ENCODE data around the gene NEAT1. TPM values are rescaled to one million over a fixed set of nuclear protein-coding genes. Genes with fewer than 3 reads are reported as not detected.
A peak's percentile ranks its signal among the peaks of the same experiment; 100 is the strongest.

NEAT1 gene
- total RNA-seq, 1 donor from 2014 or later = 28.7 TPM

- no peaks in the 10 kb centered on the region for H3K27me3 ChIP-seq (ENCODE audit: control insufficient read depth, insufficient read depth, low read length)
- H3K36me3 ChIP-seq (ENCODE audit: control insufficient read depth, insufficient read depth, low read length) = no peaks in the 10 kb centered on the region
- peak overlapping the region; percentile 27 for H3K4me3 ChIP-seq (ENCODE audit: low read depth, low read length)
- no peak for DNase-seq (ENCODE audit: low read depth)
- TF ChIP-seq, protein P1, sequence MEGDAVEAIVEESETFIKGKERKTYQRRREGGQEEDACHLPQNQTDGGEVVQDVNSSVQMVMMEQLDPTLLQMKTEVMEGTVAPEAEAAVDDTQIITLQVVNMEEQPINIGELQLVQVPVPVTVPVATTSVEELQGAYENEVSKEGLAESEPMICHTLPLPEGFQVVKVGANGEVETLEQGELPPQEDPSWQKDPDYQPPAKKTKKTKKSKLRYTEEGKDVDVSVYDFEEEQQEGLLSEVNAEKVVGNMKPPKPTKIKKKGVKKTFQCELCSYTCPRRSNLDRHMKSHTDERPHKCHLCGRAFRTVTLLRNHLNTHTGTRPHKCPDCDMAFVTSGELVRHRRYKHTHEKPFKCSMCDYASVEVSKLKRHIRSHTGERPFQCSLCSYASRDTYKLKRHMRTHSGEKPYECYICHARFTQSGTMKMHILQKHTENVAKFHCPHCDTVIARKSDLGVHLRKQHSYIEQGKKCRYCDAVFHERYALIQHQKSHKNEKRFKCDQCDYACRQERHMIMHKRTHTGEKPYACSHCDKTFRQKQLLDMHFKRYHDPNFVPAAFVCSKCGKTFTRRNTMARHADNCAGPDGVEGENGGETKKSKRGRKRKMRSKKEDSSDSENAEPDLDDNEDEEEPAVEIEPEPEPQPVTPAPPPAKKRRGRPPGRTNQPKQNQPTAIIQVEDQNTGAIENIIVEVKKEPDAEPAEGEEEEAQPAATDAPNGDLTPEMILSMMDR (IDR thresholded peaks at IDR 0.05; ENCODE audit: insufficient read depth, low read length, poor library complexity, severe bottlenecking) = no peak
These were observed 40.9 kb upstream of the NEAT1 start for GRCh38 chr11:65381716-65382032.

DNA sequence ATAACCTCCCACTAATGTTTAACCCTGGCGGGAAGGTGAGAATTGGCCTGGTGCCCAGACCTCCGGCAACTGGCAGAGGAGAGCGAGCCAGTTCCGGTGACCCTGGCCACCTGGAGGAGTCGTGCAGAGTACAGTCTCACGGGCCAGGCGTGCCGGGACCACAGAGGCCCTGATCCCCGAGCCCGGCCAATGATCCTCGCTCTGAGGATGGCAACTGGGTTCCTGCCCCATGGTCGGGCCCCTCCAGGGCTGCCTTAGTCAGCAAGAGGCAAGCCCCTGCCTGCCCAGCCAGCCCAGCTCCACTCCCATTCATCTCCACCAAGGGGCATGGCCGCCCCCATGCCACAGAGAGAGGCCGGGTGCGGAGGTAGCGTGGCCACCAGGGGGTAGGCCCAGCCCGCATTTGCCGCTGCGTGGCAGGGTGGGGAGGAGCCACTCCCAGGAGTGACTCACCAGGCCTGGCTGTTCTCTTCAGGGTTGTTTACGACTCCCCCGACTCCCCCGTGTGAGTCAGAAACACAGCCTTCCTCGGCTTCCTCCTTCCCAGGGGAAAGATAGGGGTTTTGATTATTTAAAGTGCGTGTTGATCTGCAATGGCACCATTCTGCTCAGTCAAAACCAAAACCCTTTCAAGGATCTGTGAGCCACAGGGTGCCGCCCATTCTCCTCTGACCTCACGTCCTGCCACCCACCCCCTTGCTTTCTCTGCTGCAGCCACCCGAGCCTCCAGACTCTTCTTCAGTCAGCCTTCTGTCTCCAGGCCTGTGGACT lies 40.4 kb upstream of the NEAT1 start, which contains the start of gene SLC25A45:
Gene SLC25A45, minus strand, starts transcription at position 614 of the 771 bp plus-strand sequence. CDS start 695 bp downstream, outside the sequence.
- peak; percentile 91 for DNase-seq (ENCODE audit: low read depth)
- H3K4me3 ChIP-seq (ENCODE audit: low read depth, low read length) = peak within 1 kb of the TSS; percentile 27
- TF ChIP-seq, protein P1 (IDR thresholded peaks at IDR 0.05; ENCODE audit: insufficient read depth, low read length, poor library complexity, severe bottlenecking) = peak; percentile 87
- no peaks in the 10 kb centered on the region for H3K27me3 ChIP-seq (ENCODE audit: control insufficient read depth, insufficient read depth, low read length)
- no peaks in the 10 kb centered on the region for H3K36me3 ChIP-seq (ENCODE audit: control insufficient read depth, insufficient read depth, low read length)

DNA sequence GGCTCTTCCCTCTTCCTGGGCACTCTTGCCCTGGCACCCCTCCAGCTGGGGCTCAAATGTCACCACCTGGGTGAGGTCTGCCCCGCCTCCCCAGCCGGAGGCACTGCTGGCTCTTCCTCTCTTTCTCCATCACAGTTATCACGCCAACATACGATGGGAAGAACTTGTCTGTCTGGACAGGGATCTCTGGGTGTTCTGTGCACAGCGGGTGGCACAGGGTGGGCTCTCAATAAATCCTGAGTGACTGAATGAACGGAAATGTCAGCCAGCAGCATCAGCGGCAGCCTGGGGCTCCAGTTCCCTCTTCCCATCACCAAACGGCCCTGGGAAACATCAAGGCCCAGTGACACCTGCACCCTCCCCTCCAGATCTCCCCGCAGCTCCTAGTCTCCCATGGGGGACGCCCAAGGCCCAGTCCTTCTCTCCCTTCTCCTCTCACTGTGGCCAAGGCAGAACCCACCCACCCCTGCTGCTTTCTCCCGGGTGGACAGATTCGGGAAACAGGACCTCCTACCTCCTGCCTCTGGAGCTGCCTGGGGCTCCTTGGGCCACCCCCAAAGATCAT lies 39.7 kb upstream of the NEAT1 start:
- no peak for DNase-seq (ENCODE audit: low read depth)
- H3K4me3 ChIP-seq (ENCODE audit: low read depth, low read length) = peak overlapping the region; percentile 16
- TF ChIP-seq, protein P1 (IDR thresholded peaks at IDR 0.05; ENCODE audit: insufficient read depth, low read length, poor library complexity, severe bottlenecking) = no peak
- no peaks in the 10 kb centered on the region for H3K27me3 ChIP-seq (ENCODE audit: control insufficient read depth, insufficient read depth, low read length)
- H3K36me3 ChIP-seq (ENCODE audit: control insufficient read depth, insufficient read depth, low read length) = no peaks in the 10 kb centered on the region

- Histone ChIP-seq H3K36me3 (ENCODE audit: control insufficient read depth, insufficient read depth, low read length) (no peaks in the 10 kb centered on the region), H3K4me3 (ENCODE audit: low read depth, low read length) (no peak overlapping the region), H3K27me3 (ENCODE audit: control insufficient read depth, insufficient read depth, low read length) (no peaks in the 10 kb centered on the region)
- TF ChIP-seq, protein P1 (IDR thresholded peaks at IDR 0.05; ENCODE audit: insufficient read depth, low read length, poor library complexity, severe bottlenecking) = no peak
- no peak for DNase-seq (ENCODE audit: low read depth)
These were observed 38.8 kb upstream of the NEAT1 start for GRCh38 chr11:65383778-65384177.

GRCh38 chr11:65384301-65384889 lies 38.2 kb upstream of the NEAT1 start:
- H3K27me3 ChIP-seq (ENCODE audit: control insufficient read depth, insufficient read depth, low read length) = no peaks in the 10 kb centered on the region
- no peaks in the 10 kb centered on the region for H3K36me3 ChIP-seq (ENCODE audit: control insufficient read depth, insufficient read depth, low read length)
- DNase-seq (ENCODE audit: low read depth) = no peak
- TF ChIP-seq, protein P1 (IDR thresholded peaks at IDR 0.05; ENCODE audit: insufficient read depth, low read length, poor library complexity, severe bottlenecking) = no peak
- no peak overlapping the region for H3K4me3 ChIP-seq (ENCODE audit: low read depth, low read length)
